SH-SY5Y (cell line): ENCODE measurements around the gene CTNNA3.

Source experiments
- GATA2 ChIP-seq: IDR thresholded peaks from 2 replicates; pipeline ENCODE4 v1.6.1; 2011; ENCODE audit warnings: mild to moderate bottlenecking, low read depth, low read length
- GATA3 ChIP-seq: IDR thresholded peaks from 2 replicates; pipeline ENCODE4 v1.6.1; 2011; ENCODE audit warnings: low read depth, mild to moderate bottlenecking, low read length, moderate library complexity

DNA sequence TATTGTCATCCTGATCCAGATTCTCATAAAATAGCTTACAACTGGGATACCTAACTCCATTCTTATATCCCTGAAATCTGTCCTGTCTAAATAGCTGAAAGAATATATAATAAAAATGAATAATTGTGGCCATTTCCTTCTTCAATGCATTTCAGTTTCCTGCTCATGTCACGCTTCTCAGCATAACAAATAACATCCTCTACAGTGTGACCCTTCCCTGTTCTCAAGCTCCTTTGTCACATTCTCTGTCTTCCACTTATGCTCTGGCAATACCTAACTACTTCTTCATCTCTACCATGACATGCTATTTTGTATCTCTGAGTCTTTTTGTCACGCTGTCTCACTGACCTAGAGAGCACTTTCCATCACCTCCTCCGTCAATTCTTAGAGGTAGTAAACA is 1654.2 kb downstream of the CTNNA3 start:
- TF ChIP-seq GATA3 (no peak), GATA2 (no peak)
